Mesothelial cell of epicardium (in vitro differentiated cells): ENCODE results near the gene TVP23C. TPM values are rescaled to one million over a fixed set of nuclear protein-coding genes. Genes with fewer than 3 reads are reported as not detected.

Experiments used
- DNase-seq, 2 experiments: peaks; one replicate each; pipeline ENCODE4 v3.0.0; 2021; ENCODE audit warnings: low spot score in 2 of 2; ENCODE audit not compliant: unreplicated experiment in 2 of 2
- H3K27ac Mint-ChIP-seq: 2 replicates; pipeline ENCODE4 v1.8.0; 2021; ENCODE audit warnings: mixed read lengths
- H3K27me3 Mint-ChIP-seq: 2 replicates; pipeline ENCODE4 v1.8.0; 2021; ENCODE audit warnings: low read depth, mixed read lengths
- H3K36me3 Mint-ChIP-seq: 2 replicates; pipeline ENCODE4 v1.8.0; 2021; ENCODE audit warnings: mixed read lengths
- H3K4me1 Mint-ChIP-seq: 2 replicates; pipeline ENCODE4 v1.8.0; 2021; ENCODE audit warnings: mixed read lengths
- H3K4me3 Mint-ChIP-seq: 2 replicates; pipeline ENCODE4 v1.8.0; 2021; ENCODE audit warnings: mild to moderate bottlenecking, moderate library complexity, mixed read lengths
- H3K9me3 Mint-ChIP-seq: 2 replicates; pipeline ENCODE4 v1.8.0; 2021; ENCODE audit warnings: mixed read lengths
- CTCF ChIP-seq: fragments of 200-600 bp; sonication (generic); IDR thresholded peaks from one replicate; pipeline ENCODE4 v1.5.0; 2021; ENCODE audit warnings: antibody characterized with exemption; ENCODE audit not compliant: unreplicated experiment
- total RNA-seq: library from RNA; stranded (reverse); gene quantifications from 3 replicates; pipeline ENCODE4 v1.2.1, GENCODE V29; 2021

The TVP23C gene
- total RNA-seq, 1 donor from 2014 or later = 66.4 TPM

- Mint-ChIP-seq H3K27ac (no peak overlapping the region), H3K4me3 (no peak overlapping the region), H3K36me3 (peaks cover 10% of the 10 kb centered on the region), H3K27me3 (no peaks in the 10 kb centered on the region), H3K4me1 (peaks cover 12% of the 10 kb centered on the region), H3K9me3 (no peaks in the 10 kb centered on the region)
- TF ChIP-seq CTCF = no peak
- no peak for DNase-seq
Observed at GRCh38 chr17:15470536-15470935, 92.7 kb downstream of the TVP23C start.

GRCh38 chr17:15469260-15469659, 94.0 kb downstream of the TVP23C start:
- H3K4me1 Mint-ChIP-seq = peaks cover 8% of the 10 kb centered on the region

GRCh38 chr17:15468126-15468525, 95.2 kb downstream of the TVP23C start:
- H3K27ac Mint-ChIP-seq = peak overlapping the region; percentile 18

More at GRCh38 chr17:15469260-15469659, 94.0 kb downstream of the TVP23C start:
- no peak overlapping the region for H3K4me3 Mint-ChIP-seq
- TF ChIP-seq CTCF = no peak
- no peak for DNase-seq
- H3K27ac Mint-ChIP-seq = no peak overlapping the region
- H3K27me3 Mint-ChIP-seq = no peaks in the 10 kb centered on the region
- peaks cover under 1% of the 10 kb centered on the region for H3K36me3 Mint-ChIP-seq
- H3K9me3 Mint-ChIP-seq = no peaks in the 10 kb centered on the region

GRCh38 chr17:15467592-15467991, 95.7 kb downstream of the TVP23C start, which contains the start of gene CDRT4:
Gene CDRT4, minus strand, starts transcription at chr17:15467621. Its CDS starts 27,383 bp downstream, at chr17:15440238.
- TF ChIP-seq CTCF = no peak
- H3K4me3 Mint-ChIP-seq = no peak within 1 kb of the TSS
- H3K27me3 Mint-ChIP-seq = no peaks in the 10 kb centered on the region
- no peaks in the 10 kb centered on the region for H3K9me3 Mint-ChIP-seq
- H3K27ac Mint-ChIP-seq = peak within 1 kb of the TSS; percentile 18
- peaks cover 17% of the 10 kb centered on the region for H3K4me1 Mint-ChIP-seq
- no peaks in the 10 kb centered on the region for H3K36me3 Mint-ChIP-seq
- no peak for DNase-seq

More at GRCh38 chr17:15468126-15468525, 95.2 kb downstream of the TVP23C start:
- H3K4me3 Mint-ChIP-seq = no peak overlapping the region
- H3K36me3 Mint-ChIP-seq = no peaks in the 10 kb centered on the region
- no peaks in the 10 kb centered on the region for H3K27me3 Mint-ChIP-seq
- no peaks in the 10 kb centered on the region for H3K9me3 Mint-ChIP-seq
- DNase-seq = no peak
- peaks cover 14% of the 10 kb centered on the region for H3K4me1 Mint-ChIP-seq
- no peak for TF ChIP-seq CTCF

GRCh38 chr17:15466131-15466530, 97.2 kb downstream of the TVP23C start:
- Mint-ChIP-seq H3K4me3 (no peak overlapping the region), H3K9me3 (no peaks in the 10 kb centered on the region), H3K27ac (peak overlapping the region; percentile 44), H3K27me3 (no peaks in the 10 kb centered on the region), H3K4me1 (peaks cover 19% of the 10 kb centered on the region), H3K36me3 (peaks cover 2% of the 10 kb centered on the region)
- TF ChIP-seq CTCF = no peak
- no peak for DNase-seq
